AG09319 (cell line): Measurements from ENCODE around the gene FNDC8.

Experiments used
- DNase-seq: peaks from one replicate; pipeline ENCODE4 v3.0.0-alpha.2; 2010; ENCODE audit warnings: low read depth; ENCODE audit errors: extremely low read depth
- CTCF ChIP-seq: IDR thresholded peaks from 2 replicates; pipeline ENCODE4 v1.5.1; 2011; ENCODE audit warnings: low read depth, mild to moderate bottlenecking, inconsistent platforms, low read length, moderate library complexity

FNDC8 gene

GRCh38 chr17:35132816-35133550, 11.6 kb downstream of the FNDC8 start:
- DNase-seq = no peak
- TF ChIP-seq CTCF = no peak

DNA sequence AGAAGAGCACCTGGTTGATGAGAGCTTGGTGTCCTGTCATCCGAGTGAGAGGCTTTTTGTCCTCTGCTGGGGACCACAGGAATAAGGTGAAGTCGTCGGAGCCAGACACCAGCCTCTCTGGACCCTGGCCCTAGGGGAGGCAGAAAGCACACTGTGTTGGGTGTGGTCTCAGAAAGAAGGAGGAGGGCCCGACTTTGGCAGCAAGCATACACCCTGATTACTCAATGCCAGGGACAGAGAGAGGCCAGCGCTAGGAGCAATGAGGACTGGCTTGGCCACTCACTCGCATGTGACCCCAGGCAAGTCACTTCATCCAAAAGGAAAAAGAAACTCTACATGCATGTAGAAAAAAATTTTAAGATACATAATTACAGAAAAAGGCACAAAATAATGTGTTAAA, 13.9 kb downstream of the FNDC8 start:
- TF ChIP-seq CTCF = no peak
- no peak for DNase-seq

GRCh38 chr17:35138218-35138617, 16.8 kb downstream of the FNDC8 start:
- DNase-seq = no peak
- TF ChIP-seq CTCF = no peak

DNA sequence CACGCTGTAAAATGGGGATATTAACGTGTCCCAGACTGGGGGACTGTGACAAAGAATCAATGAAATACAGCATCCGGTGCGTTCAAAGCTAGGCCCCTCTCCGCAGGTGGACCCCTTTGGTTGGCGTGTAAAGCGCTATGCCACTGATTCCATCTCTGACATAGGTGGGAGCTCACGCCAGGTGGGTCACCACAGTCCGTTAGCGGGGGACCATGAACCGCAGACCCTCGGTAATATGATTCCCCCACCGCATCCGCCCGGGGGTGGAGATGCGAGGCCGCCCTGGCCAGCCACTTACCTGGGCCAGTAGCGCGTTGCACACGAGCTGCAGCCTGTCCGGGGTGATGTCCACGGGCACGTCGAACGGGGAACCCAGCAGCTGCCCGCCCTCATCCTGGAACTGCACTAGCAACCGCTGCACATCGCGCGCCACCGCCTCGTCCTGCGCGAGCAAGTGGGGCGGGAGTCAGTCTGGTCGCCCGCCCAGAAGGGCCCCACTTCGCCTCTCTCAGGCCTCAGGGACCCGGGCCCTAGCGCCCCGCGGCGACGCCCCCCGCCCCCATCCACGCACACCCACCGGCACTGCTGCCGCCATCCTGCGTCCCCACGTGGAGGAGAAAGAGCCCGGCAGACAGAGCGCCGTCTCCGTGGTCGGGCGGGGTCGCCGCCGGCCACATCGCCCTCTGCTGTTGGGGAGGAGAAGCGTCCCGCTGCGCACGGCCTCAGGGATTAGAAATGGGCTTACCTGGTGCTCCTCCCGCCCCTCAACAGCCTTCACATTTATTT, 20.5 kb downstream of the FNDC8 start, which contains the start of gene NLE1:
Gene NLE1, minus strand, starts transcription at position 623 of the 786 bp plus-strand sequence. Its CDS starts 28 bp downstream, at position 595.
- DNase-seq = peak; percentile 38
- TF ChIP-seq CTCF = peak; percentile 91

DNA sequence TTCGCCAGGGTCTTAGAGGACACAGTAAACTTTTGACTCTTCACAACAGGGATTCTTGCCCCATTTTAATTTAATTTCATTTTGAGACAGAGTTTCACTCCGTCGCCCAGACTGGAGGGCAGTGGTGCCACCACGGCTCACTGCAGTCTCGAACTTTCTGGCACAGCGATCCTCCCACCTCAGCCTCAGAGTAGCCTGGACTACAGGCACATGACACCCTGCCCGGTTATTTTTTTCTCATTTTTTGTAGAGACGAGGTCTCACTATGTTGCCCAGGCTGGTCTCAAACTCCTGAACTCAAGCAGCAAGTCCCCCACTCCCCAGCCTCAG, 21.0 kb downstream of the FNDC8 start:
- TF ChIP-seq CTCF = no peak
- no peak for DNase-seq

- no peak for TF ChIP-seq CTCF
- no peak for DNase-seq
Observed at GRCh38 chr17:35144840-35145239, 23.4 kb downstream of the FNDC8 start.

DNA sequence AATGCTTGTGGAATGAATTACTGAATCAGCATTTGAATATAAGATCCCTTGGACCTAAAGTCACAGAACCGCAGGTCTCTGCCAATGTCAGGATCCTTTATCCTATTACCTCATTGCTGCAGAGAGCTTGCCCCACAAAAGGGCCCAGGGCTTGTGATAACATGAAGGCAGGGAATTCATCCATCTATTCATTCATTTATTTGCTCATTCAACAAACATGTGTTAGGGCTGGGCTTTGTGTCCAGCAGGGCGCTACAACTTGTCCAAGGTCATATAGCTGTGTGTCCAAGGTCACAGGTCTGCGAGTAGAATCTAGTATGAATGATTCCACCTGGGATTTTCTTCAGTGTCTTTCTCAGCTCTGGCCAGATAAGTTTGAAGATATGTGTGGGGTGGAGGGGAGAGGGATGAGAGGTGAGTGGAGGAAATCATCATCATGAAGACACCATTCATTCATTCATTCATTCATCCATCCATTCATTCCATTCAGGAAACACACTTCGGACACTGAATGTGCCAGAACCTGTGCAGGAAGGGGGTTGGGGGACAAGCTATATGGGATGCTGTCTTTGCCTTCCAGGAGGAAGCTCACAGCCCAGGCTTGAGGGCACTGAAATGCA, 24.9 kb downstream of the FNDC8 start:
- no peak for TF ChIP-seq CTCF
- DNase-seq = no peak
